Thyroid gland (tissue), 4 donors: Measurements from ENCODE around the gene MICB.

Experiments
- CTCF ChIP-seq, 6 experiments: fragments of 200-600 bp in 3 of 6; fragments of 450-650 bp in 3 of 6; sonication (generic) in 3 of 6; IDR thresholded peaks; one replicate each; pipeline ENCODE4 v1.5.1; 2016 to 2019; ENCODE audit warnings: antibody characterized with exemption in 6 of 6, mild to moderate bottlenecking in 2 of 6, inconsistent platforms in 1 of 6, moderate library complexity in 1 of 6
- POLR2A ChIP-seq, 2 donors: fragments of 450-650 bp; IDR thresholded peaks; one replicate each; pipeline ENCODE4 v1.6.1; 2017; ENCODE audit warnings: antibody characterized with exemption in 2 of 2, mild to moderate bottlenecking in 2 of 2, moderate library complexity in 1 of 2

GRCh38 chr6:31543639-31544038, 45.7 kb downstream of the MICB start:
- no peak for TF ChIP-seq CTCF (IDR thresholded peaks at IDR 0.05)
- TF ChIP-seq POLR2A (IDR thresholded peaks at IDR 0.05): no peak
